ENCODE results near the gene GLO1.

The GLO1 gene

DNA sequence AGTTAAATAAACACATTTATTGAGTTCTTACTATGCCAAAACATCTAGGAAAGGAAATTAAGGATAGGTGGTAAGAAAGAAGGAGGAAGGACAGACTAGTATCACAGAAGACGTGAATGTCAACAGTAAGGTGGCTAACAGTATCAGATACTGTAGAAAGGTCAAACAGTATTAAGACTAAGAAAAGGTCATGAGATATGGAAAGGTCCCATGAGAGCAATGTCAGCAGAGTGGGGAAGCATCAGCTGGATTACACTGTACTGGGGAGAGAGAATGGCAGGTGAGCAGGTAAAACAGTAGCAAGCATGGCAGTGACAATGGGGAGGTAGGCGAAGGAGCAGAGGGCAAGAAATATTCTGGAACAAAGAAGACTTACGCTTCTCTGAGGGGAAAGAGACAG, 18.0 kb downstream of the GLO1 start:
- CTCF ChIA-PET = no interaction called here
- TF ChIP-seq ZNF384 (IDR thresholded peaks at IDR 0.05) (no peak), SP1 (IDR thresholded peaks at IDR 0.05) (no peak), L3MBTL2 (conservative IDR thresholded peaks at IDR 0.05) (no peak), CTBP1 (IDR thresholded peaks at IDR 0.05; ENCODE audit: borderline replicate concordance) (no peak), BHLHE40 (IDR thresholded peaks at IDR 0.05; ENCODE audit: borderline replicate concordance) (no peak), NFRKB (IDR thresholded peaks at IDR 0.05) (no peak), ARNT (IDR thresholded peaks at IDR 0.05) (no peak), ELF4 (IDR thresholded peaks at IDR 0.05) (no peak), HDGF (IDR thresholded peaks at IDR 0.05; ENCODE audit: borderline replicate concordance) (no peak), FOXA1 (IDR thresholded peaks at IDR 0.05) (no peak)
- TF ChIP-seq, protein P1, sequence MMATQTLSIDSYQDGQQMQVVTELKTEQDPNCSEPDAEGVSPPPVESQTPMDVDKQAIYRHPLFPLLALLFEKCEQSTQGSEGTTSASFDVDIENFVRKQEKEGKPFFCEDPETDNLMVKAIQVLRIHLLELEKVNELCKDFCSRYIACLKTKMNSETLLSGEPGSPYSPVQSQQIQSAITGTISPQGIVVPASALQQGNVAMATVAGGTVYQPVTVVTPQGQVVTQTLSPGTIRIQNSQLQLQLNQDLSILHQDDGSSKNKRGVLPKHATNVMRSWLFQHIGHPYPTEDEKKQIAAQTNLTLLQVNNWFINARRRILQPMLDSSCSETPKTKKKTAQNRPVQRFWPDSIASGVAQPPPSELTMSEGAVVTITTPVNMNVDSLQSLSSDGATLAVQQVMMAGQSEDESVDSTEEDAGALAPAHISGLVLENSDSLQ (IDR thresholded peaks at IDR 0.05) = no peak
- POLR2A ChIA-PET = interaction anchor here (0.7 kb wide), 1 partner anchor 18 kb away, joined by 4 read pairs; no protein-coding TSS in a partner anchor
- no peak for DNase-seq (ENCODE audit: extremely low spot score)

DNA sequence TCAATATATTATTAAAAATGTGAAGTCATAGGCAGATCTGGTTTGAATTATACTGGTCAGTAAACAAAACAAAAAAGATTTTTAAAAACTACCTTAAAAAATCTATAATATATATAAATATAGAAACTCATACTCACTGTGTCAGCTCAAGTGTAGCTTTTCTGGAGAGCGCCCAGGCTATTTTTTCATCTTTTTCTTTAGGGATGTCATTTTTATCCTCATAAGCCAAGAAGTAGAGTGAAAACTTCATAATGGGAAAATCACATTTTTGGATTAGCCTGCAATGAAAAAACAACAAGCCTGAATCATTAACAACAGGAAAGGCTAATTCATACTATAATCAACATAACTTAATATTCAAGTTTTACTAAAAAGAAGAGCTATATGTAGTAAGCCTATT, 18.7 kb downstream of the GLO1 start:
- TF ChIP-seq NFRKB (IDR thresholded peaks at IDR 0.05) (no peak), ELF4 (IDR thresholded peaks at IDR 0.05) (no peak), SUZ12 (IDR thresholded peaks at IDR 0.05) (no peak), FOXM1 (IDR thresholded peaks at IDR 0.05; ENCODE audit: borderline replicate concordance) (no peak), FOXK2 (IDR thresholded peaks at IDR 0.05) (no peak), CTBP1 (IDR thresholded peaks at IDR 0.05; ENCODE audit: borderline replicate concordance) (no peak), FOXA1 (IDR thresholded peaks at IDR 0.05) (no peak), SP1 (IDR thresholded peaks at IDR 0.05) (no peak), HDGF (IDR thresholded peaks at IDR 0.05; ENCODE audit: borderline replicate concordance) (no peak), TARDBP (IDR thresholded peaks at IDR 0.05) (no peak), ARNT (IDR thresholded peaks at IDR 0.05) (no peak)
- TF ChIP-seq, protein P1 (IDR thresholded peaks at IDR 0.05) = no peak
- CTCF ChIA-PET = no interaction called here
- POLR2A ChIA-PET = interaction anchor here (0.6 kb wide), 1 partner anchor 96 kb away, joined by 4 read pairs; no protein-coding TSS in a partner anchor
- no peak for DNase-seq (ENCODE audit: extremely low spot score)

GRCh38 chr6:38681850-38682249, 21.1 kb downstream of the GLO1 start:
- no peak for DNase-seq (ENCODE audit: extremely low spot score)

DNA sequence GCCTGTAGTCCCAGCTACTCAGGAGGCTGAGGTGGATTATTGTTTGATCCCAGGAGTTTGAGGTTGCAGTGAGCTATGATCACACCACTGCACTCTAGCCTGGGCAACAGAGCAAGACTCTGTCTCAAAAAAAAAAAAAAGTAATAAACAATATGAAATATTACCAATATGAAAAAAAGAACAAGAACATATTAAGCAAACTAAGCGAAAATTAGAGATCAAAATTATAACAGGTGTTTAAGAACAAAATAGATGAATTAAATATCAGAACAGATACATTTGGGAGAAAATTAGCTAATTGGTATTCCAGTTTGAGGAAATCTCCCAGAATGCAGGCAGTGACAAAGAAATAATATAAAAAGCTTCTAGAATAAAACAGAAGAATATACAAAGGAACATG, 23.3 kb downstream of the GLO1 start:
- CTCF ChIA-PET = no interaction called here
- DNase-seq (ENCODE audit: extremely low spot score) = no peak
- POLR2A ChIA-PET = no interaction called here
- TF ChIP-seq CTBP1 (IDR thresholded peaks at IDR 0.05; ENCODE audit: borderline replicate concordance) (no peak), NFRKB (IDR thresholded peaks at IDR 0.05) (no peak), TARDBP (IDR thresholded peaks at IDR 0.05) (no peak), SUZ12 (IDR thresholded peaks at IDR 0.05) (no peak), BHLHE40 (IDR thresholded peaks at IDR 0.05; ENCODE audit: borderline replicate concordance) (no peak), FOXM1 (IDR thresholded peaks at IDR 0.05; ENCODE audit: borderline replicate concordance) (no peak), FOXK2 (IDR thresholded peaks at IDR 0.05) (no peak), ELF4 (IDR thresholded peaks at IDR 0.05) (no peak), L3MBTL2 (conservative IDR thresholded peaks at IDR 0.05) (no peak)
- TF ChIP-seq, protein P1 (IDR thresholded peaks at IDR 0.05) = no peak

More at GRCh38 chr6:38681850-38682249, 21.1 kb downstream of the GLO1 start:
- TF ChIP-seq HDGF (IDR thresholded peaks at IDR 0.05; ENCODE audit: borderline replicate concordance) (no peak), ARNT (IDR thresholded peaks at IDR 0.05) (no peak), SUZ12 (IDR thresholded peaks at IDR 0.05) (no peak), SP1 (IDR thresholded peaks at IDR 0.05) (no peak), BHLHE40 (IDR thresholded peaks at IDR 0.05; ENCODE audit: borderline replicate concordance) (no peak), FOXA1 (IDR thresholded peaks at IDR 0.05) (no peak), FOXM1 (IDR thresholded peaks at IDR 0.05; ENCODE audit: borderline replicate concordance) (no peak), LEF1 (IDR thresholded peaks at IDR 0.05; ENCODE audit: borderline replicate concordance) (no peak), TARDBP (IDR thresholded peaks at IDR 0.05) (no peak)
- POLR2A ChIA-PET = no interaction called here
- CTCF ChIA-PET = no interaction called here

GRCh38 chr6:38678178-38678760, 24.7 kb downstream of the GLO1 start:
- ChIA-PET CTCF (no interaction called here), POLR2A (no interaction called here)
- no peak for DNase-seq (ENCODE audit: extremely low spot score)
- TF ChIP-seq FOXK2 (IDR thresholded peaks at IDR 0.05) (no peak), HDGF (IDR thresholded peaks at IDR 0.05; ENCODE audit: borderline replicate concordance) (no peak), FOXM1 (IDR thresholded peaks at IDR 0.05; ENCODE audit: borderline replicate concordance) (no peak), ARNT (IDR thresholded peaks at IDR 0.05) (no peak), BHLHE40 (IDR thresholded peaks at IDR 0.05; ENCODE audit: borderline replicate concordance) (no peak), FOXA1 (IDR thresholded peaks at IDR 0.05) (no peak), TARDBP (IDR thresholded peaks at IDR 0.05) (no peak), LEF1 (IDR thresholded peaks at IDR 0.05; ENCODE audit: borderline replicate concordance) (no peak), ELF4 (IDR thresholded peaks at IDR 0.05) (no peak), NFRKB (IDR thresholded peaks at IDR 0.05) (no peak), ZNF384 (IDR thresholded peaks at IDR 0.05) (no peak), SP1 (IDR thresholded peaks at IDR 0.05) (no peak), CTBP1 (IDR thresholded peaks at IDR 0.05; ENCODE audit: borderline replicate concordance) (no peak), SUZ12 (IDR thresholded peaks at IDR 0.05) (no peak), L3MBTL2 (conservative IDR thresholded peaks at IDR 0.05) (no peak)
- TF ChIP-seq, protein P1 (IDR thresholded peaks at IDR 0.05) = no peak

All from HEK293T (cell line).